Esophagus squamous epithelium (tissue), 4 donors: ENCODE measurements around the gene PRSS22.

ENCODE experiments used
- CTCF ChIP-seq, 6 experiments: fragments of 450-650 bp in 4 of 6; fragments of 200-600 bp in 2 of 6; sonication (generic) in 2 of 6; IDR thresholded peaks; one replicate each; pipeline ENCODE4 v1.5.1; 2016 to 2019; ENCODE audit warnings: antibody characterized with exemption in 6 of 6, mild to moderate bottlenecking in 4 of 6, moderate library complexity in 4 of 6
- POLR2A ChIP-seq, 4 donors: fragments of 450-650 bp; IDR thresholded peaks; one replicate each; pipeline ENCODE4 v1.6.1; 2017; ENCODE audit warnings: antibody characterized with exemption in 4 of 4, mild to moderate bottlenecking in 4 of 4, moderate library complexity in 3 of 4

DNA sequence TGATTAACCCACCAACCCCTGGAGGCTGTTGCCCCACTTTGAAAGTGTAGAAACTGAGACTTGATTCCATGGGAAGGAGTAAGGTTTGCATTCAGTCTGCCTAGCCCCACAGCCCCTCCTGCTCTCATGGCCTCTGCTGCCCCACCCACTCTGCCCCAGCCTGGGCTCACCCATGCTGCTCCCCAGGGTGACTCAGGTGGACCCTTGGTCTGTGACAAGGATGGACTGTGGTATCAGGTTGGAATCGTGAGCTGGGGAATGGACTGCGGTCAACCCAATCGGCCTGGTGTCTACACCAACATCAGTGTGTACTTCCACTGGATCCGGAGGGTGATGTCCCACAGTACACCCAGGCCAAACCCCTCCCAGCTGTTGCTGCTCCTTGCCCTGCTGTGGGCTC is 53.2 kb downstream of the PRSS22 start:
- TF ChIP-seq CTCF (IDR thresholded peaks at IDR 0.05): no peak
- TF ChIP-seq POLR2A (IDR thresholded peaks at IDR 0.05): no peak
